H1 (cell line): ENCODE results near the gene BBS5. TPM values are rescaled to one million over a fixed set of nuclear protein-coding genes. Genes with fewer than 3 reads are reported as not detected.

Experiments used
- CTCF ChIA-PET: fragments of 300-600 bp; sonication (Branson Sonifier 250); formaldehyde crosslinking; loops from one replicate; lab custom pipeline; 2021; ENCODE audit not compliant: partially characterized antibody; lab: Charles Lee
- POLR2A ChIA-PET: fragments of 300-600 bp; sonication (Branson Sonifier 250); formaldehyde crosslinking; loops from one replicate; lab custom pipeline; 2021; ENCODE audit warnings: inconsistent platforms; ENCODE audit not compliant: partially characterized antibody; lab: Charles Lee
- DNase-seq, 2 experiments: peaks; one replicate each; pipeline versions ENCODE4 v3.0.0 to v3.0.0-alpha.2; 2010 to 2022; ENCODE audit warnings: low spot score in 2 of 2, low read depth in 1 of 2, mixed read lengths in 1 of 2
- FAIRE-seq: peaks from 2 replicates; lab custom pipeline; 2011; peaks lifted over from hg19 to GRCh38; lab: Jason Lieb, UNC
- H2AFZ ChIP-seq: 2 replicates; pipeline ENCODE4 v1.8.1; 2012; ENCODE audit warnings: low read length, inconsistent platforms
- H2AK5ac ChIP-seq: 2 replicates; pipeline ENCODE4 v1.6.1; 2013; ENCODE audit warnings: low read depth, low read length
- H2BK120ac ChIP-seq: replicated peaks from 2 replicates; pipeline ENCODE3; 2013; ENCODE audit warnings: low read depth, low read length, inconsistent platforms
- H2BK12ac ChIP-seq: 2 replicates; pipeline ENCODE4 v1.6.1; 2013; ENCODE audit warnings: low read depth, low read length
- H2BK15ac ChIP-seq: 2 replicates; pipeline ENCODE4 v1.6.1; 2013; ENCODE audit warnings: low read length
- H2BK20ac ChIP-seq: 2 replicates; pipeline ENCODE4 v1.6.1; 2013; ENCODE audit warnings: low read length
- H2BK5ac ChIP-seq: 2 replicates; pipeline ENCODE4 v1.6.1; 2013; ENCODE audit warnings: low read depth, low read length
- H3K14ac ChIP-seq: 2 replicates; pipeline ENCODE4 v1.6.1; 2013; ENCODE audit warnings: inconsistent platforms; ENCODE audit not compliant: insufficient read length
- H3K18ac ChIP-seq: 2 replicates; pipeline ENCODE4 v1.6.1; 2013; ENCODE audit warnings: low read length; ENCODE audit errors: extremely low read depth
- H3K23ac ChIP-seq: 2 replicates; pipeline ENCODE4 v1.6.1; 2013; ENCODE audit warnings: inconsistent platforms; ENCODE audit not compliant: insufficient read length
- H3K23me2 ChIP-seq: 2 replicates; pipeline ENCODE4 v1.6.1; 2013; ENCODE audit warnings: low read depth, low read length
- H3K27ac ChIP-seq: 2 replicates; pipeline ENCODE4 v1.6.1; 2011; ENCODE audit warnings: low read depth, low read length, inconsistent platforms
- H3K27me3 ChIP-seq, 4 experiments: replicated peaks in 1 of 4; 1 replicate in 1 of 4; 2 replicates in 3 of 4; pipeline versions ENCODE4 v1.6.1 to v1.8.1; 2011 to 2013; ENCODE audit warnings: low read length in 3 of 4, mild to moderate bottlenecking in 3 of 4, inconsistent platforms in 2 of 4, mixed read lengths in 2 of 4, moderate library complexity in 1 of 4; ENCODE audit not compliant: control insufficient read depth in 3 of 4, insufficient read depth in 3 of 4; ENCODE audit errors: extremely low read depth in 1 of 4
- H3K36me3 ChIP-seq, 4 experiments: 2 replicates each; pipeline versions ENCODE4 v1.6.1 to v1.8.1; 2011 to 2013; ENCODE audit warnings: mild to moderate bottlenecking in 4 of 4, low read length in 3 of 4, moderate library complexity in 2 of 4, control low read depth in 1 of 4, inconsistent platforms in 1 of 4; ENCODE audit not compliant: insufficient read depth in 4 of 4, control insufficient read depth in 2 of 4
- H3K4ac ChIP-seq: replicated peaks from 2 replicates; pipeline ENCODE3; 2013; ENCODE audit warnings: low read length, low read depth, mixed read lengths, inconsistent platforms; ENCODE audit not compliant: insufficient read length
- H3K4me1 ChIP-seq, 4 experiments: replicated peaks in 1 of 4; 1 replicate in 1 of 4; 2 replicates in 3 of 4; pipeline versions ENCODE4 v1.6.1 to v1.8.1; 2011 to 2013; ENCODE audit warnings: low read length in 3 of 4, inconsistent platforms in 2 of 4, mixed read lengths in 1 of 4; ENCODE audit not compliant: insufficient read depth in 4 of 4, control insufficient read depth in 3 of 4
- H3K4me2 ChIP-seq, 2 experiments: 2 replicates each; pipeline versions ENCODE4 v1.6.1 to v1.8.1; 2011 to 2013; ENCODE audit warnings: low read depth in 2 of 2, low read length in 2 of 2, control low read depth in 1 of 2, inconsistent platforms in 1 of 2, mild to moderate bottlenecking in 1 of 2; ENCODE audit not compliant: insufficient read depth in 1 of 2
- H3K4me3 ChIP-seq, 4 experiments: fragments of 200-600, 300-600 bp in 1 of 4; sonication (generic), shearing (Covaris generic), sonication (Bioruptor Twin) in 1 of 4; 2 replicates each; pipeline versions ENCODE4 v1.5.1 to v1.8.1; 2011 to 2016; ENCODE audit warnings: low read length in 4 of 4, low read depth in 3 of 4, control low read depth in 2 of 4, inconsistent platforms in 2 of 4, mild to moderate bottlenecking in 2 of 4, mixed read lengths in 1 of 4, moderate library complexity in 1 of 4; ENCODE audit not compliant: insufficient read depth in 2 of 4; ENCODE audit errors: extremely low read depth in 1 of 4
- H3K56ac ChIP-seq: replicated peaks from 2 replicates; pipeline ENCODE3; 2013; ENCODE audit warnings: low read depth, mild to moderate bottlenecking, mixed read lengths, low read length, inconsistent platforms; ENCODE audit not compliant: insufficient read length
- H3K79me1 ChIP-seq: 2 replicates; pipeline ENCODE4 v1.6.1; 2013; ENCODE audit warnings: low read depth, low read length, control low read depth
- H3K79me2 ChIP-seq, 2 experiments: 2 replicates each; pipeline versions ENCODE4 v1.6.1 to v1.8.1; 2012 to 2013; ENCODE audit warnings: low read length in 2 of 2, mild to moderate bottlenecking in 2 of 2, inconsistent platforms in 1 of 2; ENCODE audit not compliant: insufficient read depth in 2 of 2, control insufficient read depth in 1 of 2
- H3K9ac ChIP-seq, 4 experiments: replicated peaks in 1 of 4; 1 replicate in 1 of 4; 2 replicates in 3 of 4; pipeline versions ENCODE4 v1.6.1 to v1.8.1; 2011 to 2013; ENCODE audit warnings: low read depth in 3 of 4, low read length in 3 of 4, control low read depth in 2 of 4, mild to moderate bottlenecking in 2 of 4, moderate library complexity in 2 of 4, inconsistent platforms in 1 of 4; ENCODE audit errors: extremely low read depth in 1 of 4
- H3K9me3 ChIP-seq, 2 experiments: 2 replicates each; pipeline versions ENCODE4 v1.6.1 to v1.8.1; 2012 to 2013; ENCODE audit warnings: mild to moderate bottlenecking in 2 of 2, moderate library complexity in 2 of 2, control low read depth in 1 of 2, inconsistent platforms in 1 of 2, low read depth in 1 of 2, low read length in 1 of 2, mixed read lengths in 1 of 2; ENCODE audit not compliant: insufficient read depth in 2 of 2
- H4K20me1 ChIP-seq, 2 experiments: replicated peaks in 1 of 2; 2 replicates each; pipeline versions ENCODE3 to v1.8.1; 2011 to 2013; ENCODE audit warnings: inconsistent platforms in 2 of 2, low read length in 2 of 2, mild to moderate bottlenecking in 1 of 2; ENCODE audit not compliant: insufficient read depth in 2 of 2, control insufficient read depth in 1 of 2
- H4K5ac ChIP-seq: 2 replicates; pipeline ENCODE4 v1.6.1; 2013; ENCODE audit warnings: low read length, low read depth, mixed read lengths, inconsistent platforms; ENCODE audit not compliant: insufficient read length
- H4K8ac ChIP-seq: 2 replicates; pipeline ENCODE4 v1.8.0; 2013; ENCODE audit warnings: mild to moderate bottlenecking, moderate library complexity, low read length, inconsistent platforms; ENCODE audit not compliant: insufficient read depth; ENCODE audit errors: extremely low read depth
- H4K91ac ChIP-seq: replicated peaks from 2 replicates; pipeline ENCODE3; 2013; ENCODE audit warnings: low read length, mixed read lengths, inconsistent platforms; ENCODE audit not compliant: insufficient read length
- CBX5 ChIP-seq: fragments of 300-800, 300-1000 bp; sonication (generic); IDR thresholded peaks from 2 replicates; pipeline ENCODE4 v1.7.1; 2016; ENCODE audit warnings: antibody characterized with exemption, low read length, low read depth
- FOSL1 ChIP-seq: IDR thresholded peaks from 2 replicates; pipeline ENCODE4 v1.6.1; 2011; ENCODE audit warnings: mild to moderate bottlenecking, low read depth, low read length, moderate library complexity; ENCODE audit not compliant: insufficient read depth
- JUND ChIP-seq: IDR thresholded peaks from 2 replicates; pipeline ENCODE4 v1.6.1; 2011; ENCODE audit warnings: mild to moderate bottlenecking, improper control_type of control experiment, low read length
- POLR2A ChIP-seq, 2 experiments: IDR thresholded peaks; 1 replicate in 1 of 2; 2 replicates in 1 of 2; pipeline ENCODE4 v1.6.1; 2011; ENCODE audit warnings: low read depth in 2 of 2, low read length in 2 of 2, mild to moderate bottlenecking in 2 of 2; ENCODE audit errors: control extremely low read depth in 1 of 2
- SP2 ChIP-seq: IDR thresholded peaks from 2 replicates; pipeline ENCODE4 v1.6.1; 2012; ENCODE audit warnings: mild to moderate bottlenecking, low read length, inconsistent platforms
- YY1 ChIP-seq: IDR thresholded peaks from 2 replicates; pipeline ENCODE4 v1.6.1; 2011; ENCODE audit warnings: low read depth, mild to moderate bottlenecking, low read length
- polyA plus RNA-seq, 7 experiments: library from polyadenylated mRNA; depleted of rRNA in 3 of 7; stranded (reverse) in 5 of 7; unstranded in 2 of 7; fragments of >200 nt in 5 of 7; fragments of 200-250 nt in 2 of 7; gene quantifications; 1 replicate in 5 of 7; 2 replicates in 1 of 7; 4 replicates in 1 of 7; pipeline versions ENCODE4 v1.2.1 to v1.2.3, GENCODE V29; 2011 to 2013; ENCODE audit warnings: missing spikeins in 2 of 7, mixed read lengths in 2 of 7
- total RNA-seq: library from RNA; stranded (reverse); fragmentation: NEBNext Ultra II Directional; extraction: Animal tissue kit (Norgen Biotek cat#: 25700); gene quantifications from 2 replicates; pipeline ENCODE4 v1.2.1, GENCODE V29; 2021

Gene BBS5
- total and polyA plus RNA-seq, 2 of the 8 experiments (the other 6 are each of a cell fraction or from before 2014, with no cell fraction given): 0.20 to 0.36 TPM

DNA sequence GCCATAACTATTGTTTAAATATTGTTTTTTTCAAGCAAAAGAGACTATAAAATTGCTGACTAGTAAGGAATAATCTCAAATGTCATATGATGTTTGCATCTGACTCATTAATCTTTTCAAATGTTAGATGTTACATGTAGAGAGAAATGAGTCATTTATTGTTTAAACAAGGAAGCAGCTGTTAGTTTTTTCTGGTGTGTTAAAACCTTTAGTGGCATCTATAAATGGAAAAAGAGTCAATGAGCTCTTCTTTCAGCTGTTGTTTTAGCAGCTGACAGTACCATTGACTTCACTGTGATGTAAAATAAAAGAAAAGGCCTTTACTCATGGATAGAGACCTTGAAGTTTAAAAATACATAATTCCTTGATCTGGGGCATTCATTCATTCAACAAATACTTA lies 28.4 kb downstream of the BBS5 start:
- Histone ChIP-seq H3K4me2 (no peak overlapping the region), H3K23ac (no peak overlapping the region), H3K9me3 (peaks cover 0 to 12% of the 10 kb centered on the region in 2 experiments; a peak in 1 of 4 replicates), H3K14ac (no peak overlapping the region), H3K36me3 (no peaks in the 10 kb centered on the region; a peak in 1 of 8 replicates), H3K23me2 (no peaks in the 10 kb centered on the region), H3K56ac (no peak overlapping the region), H3K27me3 (no peaks in the 10 kb centered on the region), H3K79me2 (no peaks in the 10 kb centered on the region), H3K4ac (no peak overlapping the region), H2BK5ac (no peak overlapping the region), H3K27ac (no peak overlapping the region), H2BK12ac (no peak overlapping the region), H3K9ac (no peak overlapping the region), H2BK120ac (no peak overlapping the region), H2AK5ac (no peak overlapping the region), H2AFZ (no peak overlapping the region), H4K5ac (no peak overlapping the region), H3K4me3 (no peak overlapping the region), H2BK15ac (no peak overlapping the region), H4K8ac (no peak overlapping the region), H4K20me1 (no peaks in the 10 kb centered on the region), H3K18ac (no peak overlapping the region), H4K91ac (no peak overlapping the region), H3K4me1 (peaks cover 0 to 2% (median 0%) of the 10 kb centered on the region in 4 experiments; a peak in 2 of 7 replicates), H2BK20ac (no peak overlapping the region)
- FAIRE-seq: no peak
- ChIA-PET CTCF (interaction anchor here (1.0 to 1.6 kb wide), 2 partner anchors 9 to 21 kb away, joined by 3 to 7 read pairs; no protein-coding TSS in a partner anchor), POLR2A (no interaction called here)
- no peak for DNase-seq
- TF ChIP-seq CBX5 (no peak), FOSL1 (no peak), YY1 (no peak), POLR2A (IDR thresholded peaks at IDR 0.05; ENCODE audit: control extremely low read depth in 1 of 2, low read depth in 2 of 2, low read length in 2 of 2) (no peak), JUND (no peak), SP2 (no peak)
- TF ChIP-seq, all 59 proteins: peak for 0
- no peaks in the 10 kb centered on the region for H3K79me1 ChIP-seq
